ENCODE data around the gene RBM34. TPM values are rescaled to one million over a fixed set of nuclear protein-coding genes. Genes with fewer than 3 reads are reported as not detected.

RBM34 gene
- total RNA-seq, 1 experiment from 2014 or later: 96.5 TPM

DNA sequence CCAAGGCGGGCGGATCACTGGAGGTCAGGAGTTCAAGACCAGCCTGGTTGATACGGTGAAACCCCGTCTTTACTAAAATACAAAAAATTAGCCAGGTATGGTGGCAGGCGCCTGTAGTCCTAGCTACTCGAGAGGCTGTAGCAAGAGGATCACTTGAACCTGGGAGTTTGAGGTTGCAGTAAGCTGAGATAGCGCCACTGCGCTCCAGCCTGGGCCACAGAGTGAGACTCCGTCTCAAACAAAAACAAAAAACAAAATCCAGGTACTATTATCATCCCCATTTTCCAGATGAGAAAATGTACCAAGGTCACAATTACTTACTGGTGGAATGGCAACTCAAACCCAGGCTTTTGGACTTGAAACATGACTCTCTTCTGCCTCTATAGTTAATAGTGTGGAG, 36.9 kb downstream of the RBM34 start:
- no peak overlapping the region for H3K27ac Mint-ChIP-seq (ENCODE audit: unreplicated experiment)
- CTCF ChIA-PET: no interaction called here
- no peak overlapping the region for H3K4me3 Mint-ChIP-seq (ENCODE audit: unreplicated experiment)
- no TSS peak for BruUV-seq (replicated peaks)
- Histone ChIP-seq H3K36me3 (ENCODE audit: control insufficient read depth, insufficient read depth, low read length) (peaks cover 5% of the 10 kb centered on the region), H3K27me3 (replicated peaks; ENCODE audit: control insufficient read depth, insufficient read depth, low read length) (no peaks in the 10 kb centered on the region), H3K4me1 (peaks cover 6% of the 10 kb centered on the region), H3K4me3 (ENCODE audit: low read depth, low read length) (no peak overlapping the region), H3K9me3 (no peaks in the 10 kb centered on the region)
- no peaks in the 10 kb centered on the region for H3K27me3 Mint-ChIP-seq (ENCODE audit: insufficient read depth, unreplicated experiment)
- peaks cover 6% of the 10 kb centered on the region for H3K4me1 Mint-ChIP-seq (ENCODE audit: low read depth, unreplicated experiment)
- peaks cover 95% of the 10 kb centered on the region for H3K36me3 Mint-ChIP-seq (ENCODE audit: insufficient read depth, unreplicated experiment)
- no peaks in the 10 kb centered on the region for H3K9me3 Mint-ChIP-seq (ENCODE audit: unreplicated experiment)
- POLR2A ChIA-PET: no interaction called here
- intact Hi-C loops (cut with micrococcal nuclease; ENCODE audit: unreplicated experiment): loop anchor here (10.0 kb wide), 1 partner anchor 381 kb away; the partner anchor contains the start of gene B3GALNT2
- DNase-seq: no peak
- TF ChIP-seq, protein P1, sequence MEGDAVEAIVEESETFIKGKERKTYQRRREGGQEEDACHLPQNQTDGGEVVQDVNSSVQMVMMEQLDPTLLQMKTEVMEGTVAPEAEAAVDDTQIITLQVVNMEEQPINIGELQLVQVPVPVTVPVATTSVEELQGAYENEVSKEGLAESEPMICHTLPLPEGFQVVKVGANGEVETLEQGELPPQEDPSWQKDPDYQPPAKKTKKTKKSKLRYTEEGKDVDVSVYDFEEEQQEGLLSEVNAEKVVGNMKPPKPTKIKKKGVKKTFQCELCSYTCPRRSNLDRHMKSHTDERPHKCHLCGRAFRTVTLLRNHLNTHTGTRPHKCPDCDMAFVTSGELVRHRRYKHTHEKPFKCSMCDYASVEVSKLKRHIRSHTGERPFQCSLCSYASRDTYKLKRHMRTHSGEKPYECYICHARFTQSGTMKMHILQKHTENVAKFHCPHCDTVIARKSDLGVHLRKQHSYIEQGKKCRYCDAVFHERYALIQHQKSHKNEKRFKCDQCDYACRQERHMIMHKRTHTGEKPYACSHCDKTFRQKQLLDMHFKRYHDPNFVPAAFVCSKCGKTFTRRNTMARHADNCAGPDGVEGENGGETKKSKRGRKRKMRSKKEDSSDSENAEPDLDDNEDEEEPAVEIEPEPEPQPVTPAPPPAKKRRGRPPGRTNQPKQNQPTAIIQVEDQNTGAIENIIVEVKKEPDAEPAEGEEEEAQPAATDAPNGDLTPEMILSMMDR (IDR thresholded peaks at IDR 0.05; ENCODE audit: insufficient read depth in 1 of 2, low read depth in 1 of 2, low read length in 1 of 2, severe bottlenecking in 1 of 2, unreplicated experiment in 1 of 2): no peak

- no peaks in the 10 kb centered on the region for H3K27me3 Mint-ChIP-seq (ENCODE audit: insufficient read depth, unreplicated experiment)
- DNase-seq: no peak
- H3K27ac Mint-ChIP-seq (ENCODE audit: unreplicated experiment): no peak overlapping the region
- Histone ChIP-seq H3K9me3 (no peaks in the 10 kb centered on the region), H3K27me3 (replicated peaks; ENCODE audit: control insufficient read depth, insufficient read depth, low read length) (no peaks in the 10 kb centered on the region), H3K4me1 (0 out of 2 replicates have a peak, but pooled peaks cover 5% of the 10 kb centered on the region), H3K36me3 (ENCODE audit: control insufficient read depth, insufficient read depth, low read length) (peaks cover 8% of the 10 kb centered on the region), H3K4me3 (ENCODE audit: low read depth, low read length) (no peak overlapping the region)
- peaks cover 6% of the 10 kb centered on the region for H3K4me1 Mint-ChIP-seq (ENCODE audit: low read depth, unreplicated experiment)
- ChIA-PET CTCF (no interaction called here), POLR2A (no interaction called here)
- no TSS peak for BruUV-seq (replicated peaks)
- H3K36me3 Mint-ChIP-seq (ENCODE audit: insufficient read depth, unreplicated experiment): peaks cover 95% of the 10 kb centered on the region
- H3K4me3 Mint-ChIP-seq (ENCODE audit: unreplicated experiment): no peak overlapping the region
- H3K9me3 Mint-ChIP-seq (ENCODE audit: unreplicated experiment): no peaks in the 10 kb centered on the region
- intact Hi-C loops (cut with micrococcal nuclease; ENCODE audit: unreplicated experiment): loop anchor here (10.0 kb wide), 1 partner anchor 382 kb away; the partner anchor contains the start of gene B3GALNT2
- TF ChIP-seq, protein P1 (IDR thresholded peaks at IDR 0.05; ENCODE audit: insufficient read depth in 1 of 2, low read depth in 1 of 2, low read length in 1 of 2, severe bottlenecking in 1 of 2, unreplicated experiment in 1 of 2): no peak
Observed at GRCh38 chr1:235122348-235122747, 38.7 kb downstream of the RBM34 start.

DNA sequence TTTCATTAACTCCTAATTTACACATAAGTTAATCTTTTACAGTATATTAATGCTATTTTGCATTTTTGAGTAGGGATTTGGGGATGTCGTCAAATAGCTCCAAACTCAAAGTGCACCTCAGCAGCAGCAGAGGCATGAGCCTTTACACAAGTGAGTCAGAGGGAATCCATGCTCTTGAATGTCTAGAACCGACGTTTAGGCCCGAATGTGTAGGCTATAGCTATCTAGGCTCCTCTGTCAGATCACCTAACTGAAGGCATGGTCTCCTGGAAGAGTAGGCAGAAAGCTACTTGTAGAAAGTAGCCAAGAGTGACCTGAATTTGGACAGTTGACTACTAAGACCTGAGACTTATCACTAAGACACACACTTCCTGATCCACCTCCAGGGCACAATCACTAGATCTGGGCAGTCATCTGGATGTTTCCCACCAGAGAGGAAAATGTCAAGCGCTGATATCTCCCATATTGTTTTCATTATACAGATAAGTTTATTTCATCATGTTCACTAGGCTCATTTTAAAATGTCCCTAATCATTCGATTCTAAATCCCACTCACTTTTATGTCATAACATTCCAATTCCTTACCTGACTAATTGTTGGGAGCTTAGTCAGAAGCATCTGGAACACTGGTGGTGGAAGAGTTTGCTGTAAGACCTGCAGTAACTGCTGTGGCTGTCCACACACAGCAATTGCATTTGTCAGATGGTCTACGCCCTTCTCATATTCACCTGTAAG, 47.7 kb downstream of the RBM34 start:
- peaks cover 4% of the 10 kb centered on the region for H3K36me3 ChIP-seq (ENCODE audit: control insufficient read depth, insufficient read depth, low read length)
- peak overlapping the region; percentile 16 for H3K27ac Mint-ChIP-seq (ENCODE audit: unreplicated experiment)
- TF ChIP-seq, protein P1 (IDR thresholded peaks at IDR 0.05; ENCODE audit: insufficient read depth in 1 of 2, low read depth in 1 of 2, low read length in 1 of 2, severe bottlenecking in 1 of 2, unreplicated experiment in 1 of 2): no peak
- no peak for DNase-seq
- H3K4me1 Mint-ChIP-seq (ENCODE audit: low read depth, unreplicated experiment): no peaks in the 10 kb centered on the region
- BruUV-seq (replicated peaks): no TSS peak
- CTCF ChIA-PET: no interaction called here
- H3K27me3 Mint-ChIP-seq (ENCODE audit: insufficient read depth, unreplicated experiment): no peaks in the 10 kb centered on the region
- H3K36me3 Mint-ChIP-seq (ENCODE audit: insufficient read depth, unreplicated experiment): peaks cover 94% of the 10 kb centered on the region
- H3K9me3 Mint-ChIP-seq (ENCODE audit: unreplicated experiment): no peaks in the 10 kb centered on the region
- no peak overlapping the region for H3K4me3 Mint-ChIP-seq (ENCODE audit: unreplicated experiment)
- H3K27me3 ChIP-seq (replicated peaks; ENCODE audit: control insufficient read depth, insufficient read depth, low read length): no peaks in the 10 kb centered on the region
- no peak overlapping the region for H3K4me3 ChIP-seq (ENCODE audit: low read depth, low read length)
- POLR2A ChIA-PET: no interaction called here
- no peaks in the 10 kb centered on the region for H3K9me3 ChIP-seq
- intact Hi-C loops (cut with micrococcal nuclease; ENCODE audit: unreplicated experiment): no loop called here
- no peaks in the 10 kb centered on the region for H3K4me1 ChIP-seq
